Stimulated activated CD4-positive, alpha-beta T cell treated with anti-CD3 and anti-CD28 coated beads, Interleukin-4, amount 100 ng/mL, for 24 hours (primary cell): ENCODE results near the gene CCDC30.

Experiments used
- DNase-seq: peaks from one replicate; pipeline ENCODE4 v3.0.0-alpha.2; 2020

The CCDC30 gene

DNA sequence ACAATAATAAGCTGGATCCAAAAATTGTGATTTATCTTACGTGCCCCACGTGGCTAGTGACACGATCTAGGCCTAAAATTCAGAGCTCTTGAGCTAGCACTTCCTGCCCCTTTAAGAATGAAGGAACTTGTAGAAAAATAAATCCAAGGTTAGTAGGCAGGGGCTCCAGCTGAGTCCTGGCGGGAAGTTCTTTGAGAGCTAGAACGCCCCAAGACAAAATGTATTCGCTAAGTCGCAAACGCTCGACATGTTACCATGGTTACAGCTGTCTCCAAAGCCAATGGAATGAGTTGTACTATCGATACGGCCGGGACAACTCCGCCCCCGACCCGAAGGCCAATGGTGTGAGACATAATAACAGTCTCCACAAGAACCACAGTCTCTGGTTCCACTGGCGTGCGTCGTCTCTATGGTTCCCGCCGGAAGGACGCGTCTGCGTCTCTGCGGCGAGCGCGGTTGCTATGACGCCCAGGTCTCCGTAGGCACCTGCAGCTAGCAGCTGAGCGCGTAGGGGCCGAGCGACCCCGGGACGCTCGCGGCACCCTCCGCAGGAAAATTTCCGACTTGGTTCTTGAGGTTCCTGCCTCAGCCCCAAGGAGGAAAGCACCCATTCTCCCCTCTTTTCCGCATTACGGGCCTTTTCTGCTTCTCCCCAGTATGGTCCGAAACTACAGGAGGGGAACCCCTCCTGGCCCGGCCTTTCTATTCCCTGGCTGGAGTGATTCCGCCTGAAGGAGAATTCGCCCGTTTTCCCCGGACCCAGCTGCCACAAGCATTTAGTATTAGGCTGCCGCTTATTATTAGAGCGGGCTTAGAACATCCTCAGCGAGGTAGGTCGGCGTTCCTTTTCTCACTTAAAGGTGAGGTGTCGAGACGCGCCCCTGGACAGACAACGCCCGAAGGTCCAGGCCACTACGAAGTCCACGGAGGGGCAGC, at the start of gene CCDC30:
CCDC30 (plus strand) TSS at position 459 of the 936 bp plus-strand sequence. CDS start 17,266 bp downstream, outside the sequence.
- peak; percentile 97 for DNase-seq

DNA sequence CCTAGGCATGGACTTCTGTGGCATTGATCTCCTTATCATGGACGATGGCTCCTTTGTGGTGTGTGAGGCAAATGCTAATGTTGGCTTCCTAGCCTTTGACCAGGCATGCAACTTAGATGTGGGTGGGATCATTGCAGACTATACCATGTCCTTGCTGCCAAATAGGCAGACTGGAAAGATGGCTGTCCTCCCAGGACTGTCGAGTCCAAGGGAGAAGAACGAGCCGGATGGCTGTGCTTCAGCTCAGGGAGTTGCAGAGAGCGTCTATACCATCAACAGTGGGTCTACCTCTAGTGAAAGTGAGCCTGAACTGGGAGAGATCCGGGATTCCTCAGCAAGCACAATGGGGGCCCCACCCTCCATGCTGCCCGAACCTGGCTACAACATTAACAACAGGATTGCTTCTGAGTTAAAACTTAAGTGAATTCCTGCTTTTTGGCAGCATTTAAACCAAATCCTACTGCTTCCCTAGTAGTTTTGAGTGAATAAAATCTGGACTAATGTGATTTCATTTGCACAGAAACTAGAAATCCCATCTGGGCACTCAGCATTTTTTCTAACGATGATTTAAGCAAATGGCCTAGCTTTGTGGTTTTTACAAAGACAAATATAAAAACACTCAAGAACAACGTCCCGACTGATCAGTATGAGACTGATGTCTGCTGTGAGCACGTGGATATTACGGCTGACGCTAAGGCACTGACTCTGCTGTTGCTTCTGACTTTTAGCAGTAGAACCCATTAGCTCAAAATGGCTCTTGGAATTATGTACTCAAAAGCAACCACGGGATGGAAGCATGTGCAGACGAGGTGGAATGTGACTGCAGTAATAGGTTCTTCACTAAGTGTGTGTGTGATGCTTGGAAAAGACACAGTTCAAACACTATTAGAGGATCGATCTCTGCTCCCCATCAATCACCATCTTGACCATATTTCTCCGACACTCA, 48.3 kb upstream of the CCDC30 start:
- DNase-seq, result no peak

DNA sequence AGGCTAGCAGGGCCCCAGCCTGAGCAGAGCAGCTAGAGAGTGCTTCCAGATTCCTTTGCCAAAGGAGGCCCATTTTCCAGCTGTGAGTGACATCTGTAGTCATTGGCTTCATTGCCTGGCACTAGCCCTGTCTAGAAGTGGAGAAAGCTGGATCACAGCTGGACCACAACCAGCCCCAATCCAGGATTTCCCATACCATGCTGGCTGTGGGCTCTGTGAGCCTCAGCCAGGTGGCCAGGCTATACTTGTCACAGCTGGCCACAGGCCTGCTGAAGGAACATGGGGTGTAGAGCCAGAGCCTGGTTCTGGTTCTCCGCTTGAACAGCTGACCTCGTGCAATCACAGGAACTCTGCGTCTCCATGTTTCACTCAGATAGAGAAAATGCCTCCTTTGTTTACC, 45.9 kb upstream of the CCDC30 start:
- DNase-seq, result no peak

DNA sequence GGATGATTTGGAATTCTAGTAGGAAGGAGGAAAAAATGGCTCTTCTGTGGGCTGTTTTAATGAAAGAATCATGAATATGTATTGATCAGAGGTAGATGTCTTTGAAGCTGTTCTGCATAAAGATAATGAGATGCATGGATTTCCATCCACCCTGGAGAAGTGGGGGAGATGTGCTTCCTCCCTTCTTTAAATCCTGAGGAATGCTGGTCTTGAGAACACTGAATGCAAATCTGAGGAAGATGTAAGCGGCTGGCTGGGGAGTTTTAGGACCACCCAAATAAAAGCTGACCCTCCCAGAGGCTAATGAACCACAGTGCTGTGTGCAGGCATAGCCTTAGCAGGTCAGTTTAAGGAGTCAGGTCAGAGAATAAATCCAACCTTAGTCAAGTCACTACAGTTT, 44.6 kb upstream of the CCDC30 start:
- DNase-seq, result no peak

DNA sequence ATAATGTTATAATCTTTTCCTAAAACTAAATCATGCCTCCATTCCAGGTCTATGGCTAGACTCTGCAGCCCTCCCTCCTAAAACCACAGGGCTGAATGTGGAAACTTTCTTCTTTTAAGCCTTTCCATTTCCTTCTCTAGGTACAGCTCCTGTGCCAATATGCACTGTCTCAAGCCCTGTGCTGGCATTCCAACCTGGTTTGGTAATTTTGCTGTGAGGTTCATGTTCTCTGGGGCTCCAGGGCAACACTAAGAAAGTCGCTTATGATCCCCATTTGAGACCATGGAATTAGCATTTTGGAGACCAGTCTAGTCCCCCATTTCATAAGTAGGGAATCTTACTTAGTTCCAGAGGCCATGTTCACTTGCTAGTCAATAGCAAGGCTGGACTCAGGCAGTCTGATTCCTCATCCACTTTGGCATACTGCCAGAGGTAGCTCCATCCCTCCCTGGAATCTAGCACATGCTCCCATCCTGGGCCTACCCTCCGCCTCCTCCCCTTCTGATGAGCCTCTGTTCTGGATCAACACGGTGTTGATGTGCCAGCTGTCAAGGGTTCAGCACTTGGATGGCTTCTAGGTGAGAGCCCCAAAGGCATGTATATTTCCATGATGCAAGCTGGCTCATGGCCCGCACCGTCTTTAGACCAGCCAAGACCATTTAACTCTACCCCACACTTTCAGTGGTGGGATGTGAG, 43.8 kb upstream of the CCDC30 start:
- DNase-seq, result no peak

DNA sequence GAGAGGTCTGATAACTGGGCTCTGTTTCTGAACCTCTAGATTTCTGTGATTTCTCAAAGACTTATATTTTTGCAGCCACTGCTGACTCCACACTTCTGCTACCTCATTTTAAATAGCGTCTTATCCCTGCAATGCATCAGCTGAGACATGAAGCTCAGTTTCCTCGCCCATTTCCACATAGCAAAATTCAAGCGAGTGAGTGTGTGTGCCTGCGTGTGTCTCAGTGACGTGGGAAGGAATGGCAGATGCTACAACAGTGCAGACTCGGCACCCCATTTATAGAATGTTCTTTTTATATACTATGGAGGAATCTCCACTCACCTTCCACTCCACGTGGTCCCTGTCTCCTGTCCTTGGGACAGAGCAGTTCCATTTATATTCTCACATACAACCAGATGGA, 43.0 kb upstream of the CCDC30 start:
- no peak for DNase-seq

DNA sequence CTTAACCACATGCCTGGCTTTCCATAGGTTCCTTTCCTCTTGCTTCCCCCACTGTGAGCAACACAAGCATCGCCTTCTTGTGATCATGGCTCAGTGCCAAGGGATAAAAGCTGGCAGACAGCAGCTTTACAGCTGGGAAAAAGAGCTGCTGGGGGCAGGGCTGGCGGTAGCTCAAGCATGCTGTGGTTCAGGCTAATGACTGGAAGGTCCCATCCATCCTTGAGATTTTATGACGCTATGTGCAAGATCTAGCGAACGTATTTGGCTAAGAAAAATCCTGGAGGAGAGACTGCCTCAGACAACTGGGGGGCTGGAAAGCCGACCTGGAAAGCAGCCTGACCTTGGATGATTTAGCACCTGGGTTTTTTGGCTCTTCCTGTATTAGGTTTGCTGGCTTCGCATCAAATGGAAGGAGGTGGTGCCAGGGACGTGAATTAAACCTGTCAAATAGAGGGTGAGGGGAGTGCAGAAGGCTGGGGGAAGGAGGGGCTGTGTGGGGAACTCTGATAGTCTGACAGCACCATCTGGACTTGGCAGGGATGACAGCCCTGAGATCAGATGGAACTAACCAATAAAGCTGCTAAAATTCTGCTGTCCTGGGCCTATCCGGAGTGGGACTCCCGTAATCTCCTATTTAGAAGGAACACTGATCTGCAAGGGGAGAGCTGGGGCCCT, 42.0 kb upstream of the CCDC30 start:
- no peak for DNase-seq

DNA sequence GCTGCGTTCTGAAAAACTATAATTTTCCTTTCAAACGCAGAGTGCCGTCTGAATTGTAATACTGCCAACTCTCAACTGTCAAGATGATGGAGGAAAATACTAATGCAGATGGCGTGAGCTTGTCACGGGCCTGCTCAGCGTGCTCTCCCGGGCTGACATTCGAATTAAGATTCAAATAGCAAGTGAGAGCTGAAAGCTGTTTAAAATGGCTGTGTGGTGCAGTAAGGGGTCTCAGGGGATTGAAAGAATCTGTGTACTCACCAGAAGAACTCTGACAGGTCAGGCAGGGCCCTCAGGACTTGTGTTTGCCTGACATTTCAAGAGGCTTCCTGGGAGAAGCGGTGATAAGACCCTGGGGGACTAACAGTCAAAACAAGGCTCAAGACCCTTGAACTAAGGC, 40.3 kb upstream of the CCDC30 start:
- no peak for DNase-seq

DNA sequence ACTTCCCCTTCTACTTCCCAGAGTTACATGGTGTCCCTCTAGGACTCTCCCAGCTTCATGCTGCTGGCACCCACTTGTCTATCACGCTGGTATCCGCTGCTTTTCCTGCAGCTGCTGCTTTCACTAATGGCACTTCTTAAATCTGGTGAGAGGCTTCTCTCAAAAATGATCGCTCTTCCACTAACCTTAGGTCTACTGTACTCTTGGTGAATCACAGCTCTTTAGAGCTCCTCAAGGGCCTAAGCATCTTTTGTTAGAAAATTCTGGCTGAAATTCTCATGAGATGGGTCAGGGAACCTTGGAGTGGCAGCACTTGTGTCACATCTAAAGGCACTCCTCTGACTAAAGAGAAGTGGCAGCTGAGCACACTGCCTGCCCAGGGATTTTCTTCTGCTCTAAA, 39.4 kb upstream of the CCDC30 start:
- DNase-seq, result no peak

DNA sequence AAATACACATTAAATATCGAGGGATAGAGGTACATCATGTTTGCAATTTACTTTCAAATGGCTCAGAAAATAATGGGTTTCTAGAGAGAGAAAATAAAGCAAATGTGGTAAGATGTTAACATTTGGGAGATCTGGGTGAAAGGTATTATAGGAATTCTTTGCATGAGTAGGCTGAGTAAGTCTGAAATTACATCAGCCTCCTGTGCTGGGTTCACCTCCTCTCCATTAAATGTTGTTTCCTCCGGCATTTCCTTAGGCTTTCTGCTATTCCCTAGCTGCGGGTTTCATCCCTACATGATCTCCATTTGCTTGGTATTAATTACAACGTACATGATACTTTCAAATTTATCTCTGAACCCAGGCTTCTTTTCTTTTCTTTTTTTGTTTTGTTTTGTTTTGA, 38.9 kb upstream of the CCDC30 start:
- no peak for DNase-seq

DNA sequence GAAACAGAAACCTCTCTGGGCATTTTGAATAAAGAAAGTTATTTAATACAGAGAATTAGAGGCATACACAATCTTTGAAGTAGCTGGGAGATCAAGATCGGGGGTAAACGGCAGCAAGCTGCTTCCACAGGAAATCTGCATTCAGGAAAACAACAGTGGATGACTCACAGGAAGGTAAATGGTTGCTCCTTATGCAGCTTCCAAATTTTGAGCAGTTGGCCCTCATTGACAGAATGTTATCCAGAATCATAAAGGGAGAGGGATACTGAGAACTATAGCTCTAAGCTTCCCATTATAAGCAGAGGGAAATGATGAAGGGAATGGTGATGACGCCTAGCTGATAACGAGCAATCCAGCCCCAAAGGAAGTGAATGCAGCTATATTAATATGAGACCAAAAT, 35.8 kb upstream of the CCDC30 start:
- no peak for DNase-seq

DNA sequence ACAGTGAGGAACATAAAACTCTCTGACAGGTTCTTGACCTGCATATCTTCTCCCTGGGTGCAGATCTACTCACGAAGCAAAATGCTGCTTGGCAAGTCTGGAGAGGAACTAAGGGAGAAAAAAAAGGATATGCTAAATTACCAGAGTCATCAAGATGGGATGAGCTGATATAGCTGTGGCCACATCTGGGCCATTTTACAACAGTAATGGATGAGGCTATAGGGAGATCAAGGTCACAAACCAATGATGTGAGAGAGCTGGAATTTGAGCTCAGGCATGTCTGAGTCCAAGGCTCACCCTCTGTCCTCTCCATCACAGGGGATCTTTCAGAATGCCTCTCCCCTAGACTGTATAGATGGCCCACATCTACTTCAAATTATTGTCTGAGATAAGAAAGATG, 33.5 kb upstream of the CCDC30 start:
- DNase-seq, result no peak

DNA sequence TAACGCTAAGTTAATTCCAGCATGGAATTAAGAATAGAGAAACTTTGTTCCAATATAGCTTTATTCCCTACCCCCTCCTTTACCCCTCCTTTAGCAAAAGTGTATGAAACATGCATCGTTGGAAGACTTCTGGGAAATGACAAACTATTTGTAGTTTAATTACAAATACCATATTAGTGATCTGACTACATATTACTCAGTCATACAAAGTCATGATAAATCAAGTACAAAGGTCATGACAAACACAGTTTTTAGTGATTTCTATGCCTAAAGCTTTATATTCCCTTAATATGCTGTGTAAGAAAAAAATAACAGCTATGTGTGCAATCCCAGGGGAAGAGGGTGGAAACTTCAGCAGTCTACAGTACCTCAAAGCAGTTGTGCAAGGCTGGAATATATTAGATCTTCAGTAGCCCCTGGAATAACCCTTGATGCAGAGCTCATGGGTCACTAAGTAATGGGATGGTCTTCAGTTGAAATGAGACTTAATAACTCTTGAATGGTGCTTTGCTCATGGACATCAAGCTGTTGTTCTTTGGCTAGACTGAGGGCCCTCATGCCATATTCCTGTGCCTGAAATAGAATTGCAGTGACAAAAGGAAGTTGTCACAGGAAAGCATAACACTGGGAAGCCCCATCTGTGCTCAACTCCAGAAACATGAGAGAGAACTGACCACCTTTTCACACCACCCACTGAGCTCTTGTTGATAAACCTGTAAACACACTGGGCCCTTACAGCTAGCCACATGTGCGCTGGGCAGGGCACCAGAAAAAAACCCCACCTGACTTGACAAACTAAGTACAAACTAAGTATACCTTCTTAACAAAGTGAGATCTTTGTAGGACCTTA, 32.6 kb upstream of the CCDC30 start:
- no peak for DNase-seq

DNA sequence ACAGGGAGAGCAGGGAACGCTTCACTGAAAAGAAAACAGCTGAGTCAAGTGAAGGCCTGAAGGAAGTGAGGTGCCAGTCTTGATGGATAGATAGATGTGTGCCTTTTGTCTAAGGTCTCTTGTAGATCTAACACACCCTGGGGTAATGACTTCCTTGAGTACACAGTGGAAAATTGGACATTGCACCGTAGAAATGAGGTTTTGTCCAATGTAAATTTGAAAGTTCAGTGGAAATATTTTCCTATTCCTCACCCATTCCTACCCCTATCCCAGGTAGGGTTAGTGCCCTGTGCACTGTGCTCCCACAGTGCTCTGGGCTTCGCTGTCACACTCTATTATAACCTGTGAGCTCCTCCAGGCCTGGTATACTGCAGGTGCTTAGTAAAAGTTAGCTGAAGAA, 31.6 kb upstream of the CCDC30 start:
- no peak for DNase-seq

DNA sequence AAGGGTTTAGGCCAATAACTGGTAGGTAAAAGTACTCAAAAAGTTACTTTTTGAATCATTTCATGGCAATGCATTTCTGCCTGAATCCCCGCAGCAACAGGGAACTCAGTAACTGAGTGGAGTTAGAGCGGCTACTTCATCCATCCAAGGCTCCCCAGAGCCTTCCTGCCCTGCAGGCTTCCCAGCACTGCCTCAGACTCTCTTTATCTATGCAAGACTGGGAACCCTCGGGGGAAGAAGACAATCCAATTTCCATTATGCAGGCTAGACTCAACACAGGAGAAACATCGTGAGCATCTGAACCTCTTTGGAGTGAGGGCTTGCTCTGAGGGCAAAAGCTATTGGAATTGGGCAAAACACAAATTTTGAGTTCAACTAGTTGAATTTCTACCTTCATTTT, 30.4 kb upstream of the CCDC30 start:
- no peak for DNase-seq

DNA sequence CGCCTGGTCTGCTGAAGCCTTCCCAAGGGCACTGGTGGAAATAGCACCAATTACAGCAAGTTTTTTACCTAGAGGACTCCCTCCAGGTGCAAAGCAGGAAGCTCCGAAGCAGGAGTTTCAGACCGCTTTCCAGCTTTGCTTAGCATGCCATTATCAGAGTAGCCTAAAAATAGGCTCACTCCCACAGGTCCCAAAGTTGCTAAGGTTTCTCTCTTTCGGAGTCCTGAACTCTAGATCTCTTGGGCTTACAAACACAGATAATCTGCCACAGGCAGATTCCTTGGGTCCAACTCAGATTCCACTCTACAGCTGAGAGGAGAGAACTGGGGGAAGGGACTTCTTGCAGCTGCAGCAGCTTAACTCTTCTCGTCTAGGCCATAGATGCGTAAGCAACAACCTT, 29.7 kb upstream of the CCDC30 start:
- DNase-seq, result no peak

DNA sequence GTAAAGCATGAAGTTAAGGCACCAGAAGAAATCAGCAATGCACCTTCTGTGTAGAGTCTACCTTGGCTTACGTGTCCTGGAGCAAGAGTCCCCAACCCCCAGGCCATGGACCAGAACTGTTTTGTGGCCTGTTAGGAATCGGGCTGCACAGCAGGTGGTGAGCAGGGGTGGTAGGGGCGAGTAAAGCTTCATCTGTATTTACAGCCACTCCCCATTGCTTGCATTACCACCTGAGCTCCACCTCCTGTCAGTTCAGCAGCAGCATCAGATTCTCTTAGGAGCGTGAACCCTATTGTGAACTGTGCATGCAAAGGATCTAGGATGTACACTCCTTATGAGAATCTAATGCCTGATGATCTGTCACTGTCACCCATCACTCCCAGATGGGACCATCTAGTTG, 28.7 kb upstream of the CCDC30 start:
- DNase-seq, result no peak

DNA sequence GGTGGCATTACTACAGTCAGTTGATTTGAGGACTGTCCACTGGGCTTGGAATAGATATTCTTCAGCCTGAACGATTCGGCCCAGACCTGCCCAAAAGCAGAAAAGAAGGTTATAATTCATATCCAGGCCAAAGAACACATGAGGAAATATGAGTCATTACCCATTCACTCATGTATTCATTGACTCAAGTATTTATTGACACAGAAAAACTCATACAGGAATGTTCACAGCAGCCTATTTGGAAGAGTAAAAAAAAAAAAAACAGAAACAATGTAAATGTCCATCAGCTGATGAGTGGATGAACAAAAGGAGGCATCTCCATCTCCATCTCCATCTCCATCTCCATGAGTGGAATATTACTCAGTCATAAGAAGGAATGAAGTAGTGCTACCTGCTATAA, 23.1 kb upstream of the CCDC30 start:
- DNase-seq, result no peak

DNA sequence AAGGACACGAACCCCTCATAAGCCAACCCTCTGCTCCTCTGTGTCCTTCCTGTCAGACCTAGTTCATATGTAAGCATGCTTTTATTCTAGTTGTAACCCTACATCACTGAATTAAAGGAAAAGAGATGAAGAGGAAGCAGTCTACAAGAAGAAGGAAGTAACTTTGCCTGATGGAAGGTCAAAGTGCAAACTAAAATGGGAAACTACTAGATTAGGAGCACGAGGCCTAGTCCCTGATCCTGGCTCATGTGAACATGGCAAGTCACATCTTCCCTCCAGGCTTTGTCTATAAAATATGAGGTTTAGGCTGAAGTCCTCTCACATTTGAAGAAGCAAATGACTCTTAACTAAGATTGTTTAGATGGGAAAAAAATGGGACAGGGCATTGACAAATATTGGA, 20.4 kb upstream of the CCDC30 start:
- no peak for DNase-seq

DNA sequence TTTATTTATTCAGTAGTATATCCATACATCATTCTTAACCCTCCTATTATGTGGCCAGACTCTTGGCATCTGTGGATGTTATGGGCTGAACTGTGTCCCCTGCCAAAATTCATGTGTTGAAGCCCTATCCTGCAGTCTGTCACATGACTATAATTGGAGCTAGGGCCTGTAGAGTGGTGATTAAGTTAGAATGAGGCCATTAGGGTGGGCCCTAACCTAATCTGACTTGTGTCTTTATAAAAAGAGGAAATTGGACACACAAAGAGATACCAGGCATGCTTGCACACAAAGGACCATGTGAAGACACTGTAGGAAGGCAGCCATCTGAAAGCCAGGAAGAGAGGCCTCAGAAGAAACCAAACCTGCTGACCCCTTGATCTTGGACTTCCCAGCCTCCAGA, 13.8 kb upstream of the CCDC30 start:
- no peak for DNase-seq

DNA sequence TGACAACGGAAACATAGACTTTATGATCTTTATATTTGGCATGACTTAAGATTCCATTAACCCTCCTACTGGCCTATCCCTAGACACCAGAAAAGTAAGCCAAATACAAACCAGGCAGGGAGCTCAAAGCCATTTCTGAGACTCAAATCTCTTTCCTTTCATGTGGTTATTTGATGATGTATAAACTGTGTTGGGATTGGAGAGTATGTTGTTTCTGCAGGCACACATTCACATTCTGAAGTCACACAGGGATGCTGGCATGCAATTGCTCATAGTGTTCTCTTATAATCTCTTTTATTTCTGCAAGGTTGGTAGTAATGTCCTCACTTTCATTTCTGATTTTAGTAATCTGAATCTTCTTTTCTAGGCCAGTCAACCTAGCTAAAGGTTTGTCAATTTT, 13.0 kb upstream of the CCDC30 start:
- no peak for DNase-seq

DNA sequence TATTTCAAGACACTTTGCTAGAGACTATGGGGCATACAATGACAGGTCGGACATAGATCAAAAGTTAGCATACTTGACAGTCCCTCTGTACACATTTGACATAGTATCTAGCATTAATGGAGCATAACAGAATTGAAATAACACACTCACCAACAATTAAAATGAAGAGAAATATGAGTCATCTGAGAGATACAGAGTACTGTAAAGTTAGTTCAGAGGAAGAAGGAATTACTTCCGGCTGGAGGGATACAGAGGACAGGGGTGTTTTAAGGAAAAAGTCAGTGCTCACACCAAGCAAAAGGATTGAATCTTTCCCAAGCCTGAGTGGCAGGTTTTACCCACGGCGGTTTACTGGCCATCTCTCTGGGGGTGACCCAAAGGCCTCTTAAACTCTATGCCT, 9.7 kb upstream of the CCDC30 start:
- no peak for DNase-seq
